Stimulated activated CD4-positive, alpha-beta T cell treated with anti-CD3 and anti-CD28 coated beads, TNF-alpha, amount 100 ng/mL, for 1 hour (primary cell): ENCODE results near the gene KTN1.

Experiments used
- DNase-seq, 3 donors: peaks; one replicate each; pipeline ENCODE4 v3.0.0-alpha.2; 2020; ENCODE audit warnings: low read depth in 3 of 3, low spot score in 1 of 3

Gene KTN1

DNA sequence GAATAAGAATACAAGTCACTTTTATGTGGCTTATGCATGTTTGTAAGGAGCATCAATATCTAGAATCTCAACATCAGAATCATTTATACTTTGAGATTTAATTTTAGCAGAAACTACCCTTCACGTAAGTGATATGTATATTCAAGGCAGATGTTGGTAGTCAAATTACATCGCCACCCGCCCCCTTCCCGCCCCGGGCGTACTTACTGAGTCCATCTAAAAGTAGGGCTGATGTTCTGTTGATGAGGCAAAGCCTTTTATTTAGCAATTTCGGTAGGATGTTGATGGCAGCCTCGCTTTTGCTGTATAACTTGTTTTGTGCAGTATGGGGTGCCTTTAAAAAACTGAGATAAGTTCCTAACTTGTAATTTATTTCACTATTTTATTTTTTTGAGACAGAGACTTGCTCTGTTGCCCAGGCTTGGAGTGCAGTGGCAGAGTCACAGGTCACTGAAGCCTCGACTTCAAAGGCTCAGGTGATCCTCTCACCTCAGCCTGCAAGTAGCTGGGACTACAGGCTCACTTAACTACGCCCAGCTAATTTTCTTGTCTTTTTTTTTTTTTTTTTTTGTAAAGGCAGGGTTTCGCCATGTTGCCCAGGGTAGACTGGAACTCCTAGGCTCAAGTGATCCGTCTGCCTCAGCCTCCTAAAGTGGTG is 30.8 kb downstream of the KTN1 start:
- DNase-seq, result no peak

DNA sequence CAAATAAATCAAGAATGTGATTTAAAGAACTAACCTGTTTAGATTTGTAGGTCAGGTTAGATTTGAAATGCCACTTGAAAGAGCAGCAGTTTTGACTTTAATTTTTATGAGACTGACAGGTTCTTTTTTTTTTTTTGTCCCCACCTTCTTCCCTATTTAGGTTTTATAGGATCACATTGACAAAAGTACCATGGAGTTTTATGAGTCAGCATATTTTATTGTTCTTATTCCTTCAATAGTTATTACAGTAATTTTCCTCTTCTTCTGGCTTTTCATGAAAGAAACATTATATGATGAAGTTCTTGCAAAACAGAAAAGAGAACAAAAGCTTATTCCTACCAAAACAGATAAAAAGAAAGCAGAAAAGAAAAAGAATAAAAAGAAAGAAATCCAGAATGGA is 31.9 kb downstream of the KTN1 start:
- DNase-seq, result no peak

DNA sequence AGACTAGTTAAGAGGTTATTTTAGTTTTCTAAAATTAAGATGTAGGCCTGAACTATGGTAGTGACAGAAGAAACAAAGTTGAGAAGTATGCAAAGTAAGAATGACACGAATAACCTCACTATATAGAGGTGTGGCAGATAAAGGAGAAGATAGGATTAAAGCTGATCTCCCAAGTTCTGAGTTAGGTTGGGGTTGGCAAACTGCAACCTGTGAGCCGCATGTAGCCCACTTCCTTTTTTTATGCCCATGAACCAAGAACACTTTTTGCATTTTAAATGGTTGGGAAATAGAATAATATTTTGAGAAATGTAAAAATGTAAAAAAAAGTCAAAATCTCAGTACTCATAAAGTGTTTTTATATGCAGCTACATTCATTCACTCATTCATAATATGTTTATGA is 34.3 kb downstream of the KTN1 start:
- DNase-seq, result no peak

DNA sequence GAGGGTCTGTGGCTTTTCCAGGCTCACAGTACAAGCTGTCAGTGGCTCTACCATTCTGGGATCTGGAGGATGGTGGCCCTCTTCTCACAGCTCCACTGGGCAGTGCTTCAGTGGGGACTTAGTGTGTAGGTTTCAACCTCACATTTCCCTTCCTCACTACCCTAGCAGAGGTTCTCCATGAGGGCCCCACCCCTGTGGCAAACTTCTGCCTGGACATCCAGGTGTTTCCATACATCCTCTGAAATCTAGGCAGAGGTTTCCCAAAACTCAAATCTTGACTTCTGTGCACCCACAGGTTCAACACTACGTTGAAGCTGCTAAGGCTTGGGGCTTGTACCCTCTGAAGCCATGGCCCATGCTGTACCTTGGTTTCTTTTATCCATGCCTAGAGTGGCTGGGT is 40.3 kb downstream of the KTN1 start:
- no peak for DNase-seq

DNA sequence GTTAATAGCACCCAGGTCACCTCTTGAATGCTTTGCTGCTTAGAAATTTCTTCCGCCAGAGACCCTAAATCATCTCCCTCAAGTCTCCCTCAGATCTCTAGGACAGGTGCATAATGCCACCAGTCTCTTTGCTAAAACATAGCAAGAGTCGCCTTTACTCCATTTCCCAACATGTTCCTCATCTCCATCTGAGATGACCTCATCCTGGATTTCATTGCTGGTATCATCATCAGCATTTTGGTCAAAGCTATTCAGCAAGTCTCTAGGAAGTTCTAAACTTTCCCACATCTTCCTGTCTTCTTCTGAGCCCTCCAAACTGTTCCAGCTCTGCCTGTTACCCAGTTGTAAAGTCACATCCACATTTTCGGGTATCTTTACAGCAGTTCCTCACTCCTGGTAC is 41.0 kb downstream of the KTN1 start:
- no peak for DNase-seq

DNA sequence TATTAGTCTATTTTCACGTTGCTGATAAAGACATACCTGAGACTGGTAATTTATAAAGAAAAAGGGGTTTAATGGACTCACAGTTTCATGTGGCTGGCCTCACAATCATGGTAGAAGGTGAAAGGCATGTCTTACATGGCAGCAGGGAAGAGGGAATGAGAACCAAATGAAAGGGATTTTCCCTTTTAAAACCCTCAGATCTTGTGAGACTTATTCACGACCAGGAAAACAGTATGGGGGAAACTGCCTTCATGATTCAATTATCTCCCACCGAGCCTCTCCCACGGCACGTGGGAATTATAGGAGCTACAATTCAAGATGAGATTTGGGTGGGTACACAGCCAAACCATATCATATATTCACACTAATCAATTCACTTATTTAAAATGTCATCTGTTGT is 41.4 kb downstream of the KTN1 start:
- no peak for DNase-seq

DNA sequence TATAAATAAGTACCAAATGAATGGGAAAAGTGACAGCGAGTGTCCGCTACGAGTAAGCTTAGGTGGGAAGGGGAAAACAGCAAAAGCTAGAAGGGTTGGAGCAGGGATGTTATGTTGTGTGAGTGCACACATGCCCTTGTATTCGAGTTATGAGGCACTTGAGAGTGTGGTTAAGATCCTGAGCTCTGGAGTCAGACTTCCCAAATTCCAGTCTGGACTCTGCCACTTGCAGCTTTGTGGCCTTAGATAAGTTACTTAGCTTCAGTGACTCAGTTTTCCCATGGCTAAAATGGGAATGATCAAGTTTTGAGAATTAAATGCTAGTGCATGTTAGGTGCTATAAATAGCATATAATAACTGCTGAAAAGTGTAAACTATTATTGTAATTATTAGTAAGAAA is 44.9 kb downstream of the KTN1 start:
- no peak for DNase-seq

DNA sequence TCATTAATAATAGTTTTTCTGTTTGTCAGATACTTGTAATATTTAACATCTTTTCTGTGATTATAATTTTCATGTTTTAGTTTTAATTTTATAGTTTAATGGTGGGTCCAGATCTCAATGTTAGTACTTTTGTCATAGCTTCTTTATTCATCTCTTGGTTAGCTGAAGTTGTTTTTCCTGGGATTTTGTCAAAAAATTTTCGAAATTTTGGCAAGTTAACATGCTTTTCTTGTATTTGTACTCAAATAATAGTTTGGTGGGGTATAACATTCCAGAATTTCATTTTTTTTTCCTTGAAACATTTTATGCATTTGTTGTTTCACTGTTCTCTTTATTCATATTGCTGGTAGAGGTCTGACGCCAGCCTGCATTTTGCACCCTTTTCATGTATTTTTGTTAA is 45.5 kb downstream of the KTN1 start:
- no peak for DNase-seq

DNA sequence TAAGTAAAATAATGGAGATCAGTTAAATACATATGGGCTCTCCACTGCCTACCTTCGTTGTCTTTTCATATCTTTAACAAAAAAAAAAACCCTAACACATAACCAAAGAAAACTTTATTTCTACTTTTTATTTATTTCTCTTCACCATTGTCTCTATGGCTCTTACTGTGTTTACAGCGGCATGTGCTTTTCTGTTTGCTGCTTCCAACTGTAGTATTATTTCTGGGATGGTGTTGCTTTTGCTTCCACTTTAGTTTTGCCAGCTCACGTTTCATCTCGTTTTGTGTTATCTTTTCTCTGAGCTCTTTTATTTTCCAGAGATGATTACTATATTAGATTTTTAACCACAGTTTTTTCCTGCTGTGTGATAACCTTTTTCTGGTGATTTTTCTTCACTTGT is 46.1 kb downstream of the KTN1 start:
- DNase-seq, result no peak

DNA sequence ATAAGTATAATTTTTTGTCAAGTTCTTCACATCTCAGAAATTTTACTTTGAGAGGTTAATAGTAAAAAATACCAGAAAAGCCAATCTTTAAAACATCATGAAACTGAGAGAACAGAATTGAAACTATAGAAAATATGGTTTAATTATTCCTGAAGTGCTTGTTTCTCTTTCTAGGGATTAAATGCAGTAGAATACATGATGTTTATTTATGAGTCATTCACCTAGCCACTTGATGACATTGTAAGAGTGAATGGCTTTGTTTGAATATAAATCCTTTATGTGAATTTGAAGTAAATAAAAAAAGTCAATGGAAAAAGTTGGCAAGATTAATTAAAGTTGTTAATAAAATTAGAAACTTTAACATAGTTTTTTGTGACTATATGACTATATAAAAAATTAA is 48.4 kb downstream of the KTN1 start:
- no peak for DNase-seq

DNA sequence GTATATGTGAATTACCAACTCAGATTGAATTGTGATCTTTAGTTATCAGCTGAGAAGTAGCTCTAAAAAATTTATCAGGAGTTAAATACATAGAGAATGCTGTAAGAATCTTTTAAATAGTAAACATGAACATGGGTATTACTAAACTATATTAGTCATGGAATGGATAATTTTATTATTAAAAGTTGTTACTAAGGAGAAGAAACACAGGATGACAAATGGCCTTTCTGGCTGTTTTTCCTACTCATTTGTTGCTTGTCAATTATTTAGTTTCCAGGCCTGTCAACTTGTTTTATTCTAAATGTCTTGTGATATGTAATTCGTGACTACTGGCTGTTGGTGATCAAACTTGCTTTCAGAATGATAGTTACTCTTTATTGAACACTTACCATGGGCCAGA is 58.7 kb downstream of the KTN1 start:
- DNase-seq, result no peak

DNA sequence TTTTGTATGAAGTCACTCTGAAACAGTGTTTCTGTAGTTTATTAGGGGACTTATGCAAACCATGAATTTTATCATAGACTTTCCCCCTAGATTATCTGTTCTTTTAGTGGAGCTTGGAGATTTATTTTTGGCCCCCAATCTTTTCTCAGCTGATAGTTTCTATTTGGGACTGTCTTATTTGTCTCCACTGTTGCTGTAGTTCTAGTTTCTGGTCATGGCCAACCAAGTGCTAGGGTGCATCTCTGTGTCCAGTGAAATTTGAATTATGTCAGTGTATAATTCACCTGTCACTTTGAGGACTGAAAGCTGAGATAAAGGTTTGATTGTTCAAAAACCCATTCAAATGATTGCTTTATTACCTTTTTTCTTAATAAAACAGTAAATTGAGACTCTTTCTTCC is 61.3 kb downstream of the KTN1 start:
- no peak for DNase-seq

DNA sequence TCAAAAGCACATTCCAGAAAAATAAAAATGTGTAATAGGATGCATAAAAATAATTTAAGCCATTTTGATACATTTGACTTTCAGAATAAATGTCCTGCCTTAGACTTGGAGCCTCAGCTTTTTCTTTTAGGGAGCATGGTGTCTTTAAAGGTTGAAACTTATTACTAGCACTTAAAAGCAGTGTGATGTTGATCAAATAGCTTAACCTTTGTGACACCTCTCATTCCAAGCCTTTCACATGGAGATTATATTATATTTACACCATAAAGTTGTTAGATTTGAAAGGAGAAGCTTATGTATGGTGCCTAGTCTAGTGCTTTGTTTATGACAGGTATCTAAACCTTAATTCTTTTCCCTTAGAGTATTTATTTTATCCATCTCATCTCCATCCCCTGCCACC is 61.9 kb downstream of the KTN1 start:
- DNase-seq, result no peak

DNA sequence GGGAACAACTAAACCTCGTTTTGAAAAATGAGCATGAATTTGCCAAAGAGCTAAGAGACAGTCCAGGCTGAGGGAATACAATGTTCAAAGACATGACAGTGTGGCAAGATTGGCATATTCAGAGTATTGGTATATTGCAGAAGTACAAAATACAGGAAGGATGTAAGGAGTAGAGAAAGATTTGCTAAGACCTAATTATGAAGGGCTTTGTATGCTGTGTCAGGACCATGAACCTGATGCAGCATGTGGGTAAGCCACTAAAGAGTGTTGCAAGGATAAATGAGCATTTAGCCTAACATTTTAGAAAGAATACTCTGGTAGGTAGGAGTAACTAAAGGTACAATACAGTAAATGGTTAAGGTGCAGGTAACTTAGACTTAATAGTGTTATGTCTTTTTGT is 65.1 kb downstream of the KTN1 start:
- no peak for DNase-seq

DNA sequence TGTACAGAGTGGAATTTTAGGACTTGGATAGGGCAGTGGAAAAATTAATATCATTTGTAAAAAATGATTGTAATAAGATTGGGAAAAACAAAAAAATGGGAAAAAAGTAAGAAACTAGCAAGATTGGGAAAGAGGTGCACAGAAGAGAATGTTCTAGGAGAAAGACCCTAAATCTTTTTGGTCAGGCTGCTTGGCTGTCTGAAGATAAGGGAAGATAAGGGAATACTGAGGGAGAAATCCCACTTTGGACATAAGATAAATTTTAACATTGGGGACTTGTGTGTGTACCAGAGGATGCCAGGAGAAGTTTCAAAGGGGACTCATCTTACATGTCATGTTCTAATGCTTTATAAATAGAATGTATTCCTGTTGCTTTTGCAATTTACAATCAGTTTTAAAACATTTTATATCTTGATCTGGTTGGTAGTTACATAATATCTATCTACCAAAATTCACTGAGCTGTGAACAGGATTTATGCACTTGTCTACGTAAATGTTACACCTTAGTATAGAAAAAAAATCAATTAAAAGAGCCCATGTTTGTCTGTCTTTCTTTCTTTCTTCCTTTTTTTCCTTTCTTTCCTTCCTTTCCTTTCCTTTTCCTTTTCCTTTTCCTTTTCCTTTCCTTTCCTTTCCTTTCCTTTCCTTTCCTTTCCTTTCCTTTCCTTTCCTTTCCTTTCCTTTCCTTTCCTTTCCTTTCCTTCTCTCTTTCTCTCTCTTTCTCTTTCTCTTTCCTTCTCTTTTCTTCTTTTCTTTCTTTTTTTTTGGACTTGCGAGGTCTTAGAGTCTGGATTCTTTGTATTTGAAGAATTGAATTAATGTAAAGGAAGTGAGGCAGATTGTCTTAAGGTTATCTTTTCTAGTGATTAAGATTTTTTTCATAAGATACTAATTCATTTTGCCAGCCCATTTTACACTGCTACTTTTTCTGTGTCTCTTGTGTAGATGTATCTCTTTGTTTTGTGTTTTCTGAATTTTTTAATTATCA is 66.1 kb downstream of the KTN1 start:
- no peak for DNase-seq

DNA sequence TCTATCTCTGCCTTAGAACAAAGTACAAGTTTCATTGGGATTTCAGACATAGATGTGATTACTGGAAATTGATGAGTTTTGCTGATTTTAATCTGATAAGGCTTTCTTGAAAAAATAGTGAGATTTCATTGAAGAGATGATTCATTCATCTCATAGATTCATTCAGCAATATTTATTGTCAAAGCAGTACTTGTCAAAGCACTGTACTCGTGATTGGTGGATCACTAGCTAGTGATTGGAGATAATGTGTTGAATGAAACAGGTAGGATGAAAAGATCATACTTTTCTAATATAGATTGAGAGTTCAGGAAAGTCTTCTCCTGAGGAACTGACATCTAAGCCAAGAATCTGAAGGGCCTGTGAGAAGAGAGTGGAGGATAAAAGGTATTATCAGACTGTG is 71.0 kb downstream of the KTN1 start:
- no peak for DNase-seq

DNA sequence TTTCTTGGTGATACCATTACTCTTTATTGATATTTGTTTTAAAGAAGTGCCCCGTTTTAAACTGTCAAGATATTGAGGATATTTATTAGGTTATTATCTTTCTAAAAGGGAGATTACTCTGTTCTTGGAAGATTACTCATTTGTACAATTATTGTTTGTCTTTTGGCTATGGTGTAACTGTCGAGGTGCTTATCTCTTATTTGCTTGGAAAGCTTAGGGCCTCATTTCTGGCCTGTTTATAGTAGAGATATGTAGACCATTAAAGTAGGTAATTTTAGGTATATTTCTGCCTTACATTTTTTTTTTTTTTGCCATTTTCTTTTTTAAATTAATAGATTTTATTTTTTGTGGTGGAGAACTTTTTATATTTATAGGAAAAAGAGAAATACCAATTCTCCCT is 74.2 kb downstream of the KTN1 start:
- no peak for DNase-seq

DNA sequence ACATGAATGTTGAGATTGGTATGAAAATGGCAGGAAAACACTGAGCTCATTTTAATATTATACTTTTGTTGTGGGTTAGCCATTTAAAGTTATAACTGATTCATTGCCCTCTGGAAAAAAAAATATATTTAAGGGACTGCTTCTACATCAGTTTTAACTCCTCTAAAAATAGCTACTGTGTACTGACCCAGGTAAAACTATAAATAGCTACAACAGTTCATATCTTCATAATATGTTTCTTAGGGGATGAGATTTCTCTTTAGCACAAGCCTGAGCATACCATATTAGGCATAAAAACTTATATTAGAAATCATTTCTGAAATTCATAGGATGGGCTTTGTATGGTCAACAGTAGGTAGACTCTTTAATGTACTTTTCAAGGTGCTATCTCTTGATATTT is 81.0 kb downstream of the KTN1 start:
- DNase-seq, result no peak

DNA sequence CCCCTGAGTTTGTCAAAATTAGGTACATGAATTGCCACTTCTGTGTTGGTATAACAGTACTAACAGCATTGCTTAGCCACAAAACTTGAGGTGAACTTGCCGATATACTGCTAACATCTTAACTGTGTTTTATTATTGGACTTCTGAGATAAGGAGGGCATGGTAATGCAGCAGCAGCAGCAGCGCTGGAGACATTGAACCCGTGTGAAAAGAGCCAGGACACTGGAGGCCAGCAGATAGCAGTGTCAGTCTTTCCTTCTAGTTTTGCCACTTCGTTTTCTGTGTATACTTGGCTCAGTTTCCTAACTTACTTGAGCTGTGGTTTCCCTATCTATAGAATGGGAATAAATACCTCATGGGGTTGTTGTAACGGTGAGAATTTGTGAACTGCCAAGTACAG is 82.7 kb downstream of the KTN1 start:
- no peak for DNase-seq

DNA sequence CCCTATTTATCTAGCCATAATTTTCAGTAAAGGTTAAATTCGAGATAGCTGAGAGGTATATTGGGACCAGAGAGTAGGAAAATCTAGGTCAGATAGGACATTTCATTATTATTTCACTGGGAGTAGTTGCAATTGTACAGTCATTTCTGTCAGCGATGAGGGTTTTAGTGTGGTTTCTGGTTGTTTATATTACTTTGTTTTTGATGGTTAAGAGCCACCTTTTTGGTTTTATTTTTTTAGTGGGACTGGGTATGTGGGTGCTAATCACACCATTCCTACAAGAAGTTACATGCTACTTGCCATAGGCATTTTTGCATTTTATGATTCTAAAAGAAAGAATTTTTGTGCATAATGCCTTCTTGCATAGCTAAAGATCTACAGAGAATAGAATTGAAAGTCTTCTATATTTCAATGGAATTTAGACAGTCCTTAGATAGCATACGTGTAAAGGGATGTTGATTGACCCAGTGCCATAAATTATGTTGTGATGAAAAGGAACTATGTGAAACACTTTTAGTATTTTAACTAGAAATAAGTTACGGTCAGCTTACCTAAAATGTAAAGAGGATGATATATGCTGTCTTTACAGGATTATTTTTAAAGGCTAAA is 85.2 kb downstream of the KTN1 start:
- no peak for DNase-seq

DNA sequence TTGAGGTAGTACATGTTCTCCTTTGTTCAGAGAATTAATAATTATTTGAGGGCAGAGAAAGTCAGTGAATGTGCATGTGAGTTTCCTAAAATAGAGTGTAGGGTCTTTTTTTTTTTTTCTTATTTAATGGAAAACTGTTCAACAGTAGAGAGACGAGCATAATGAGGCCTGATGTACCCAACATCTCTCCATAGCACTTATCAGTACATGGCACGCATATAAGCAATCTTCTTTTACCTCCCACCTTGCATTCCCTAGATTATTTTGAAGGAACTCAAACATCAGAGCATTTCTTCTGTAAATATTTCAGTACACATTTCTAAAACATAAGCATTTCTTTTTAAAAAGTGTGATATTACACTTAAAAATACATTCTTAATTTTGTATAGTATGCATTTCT is 87.8 kb downstream of the KTN1 start:
- DNase-seq, result no peak

DNA sequence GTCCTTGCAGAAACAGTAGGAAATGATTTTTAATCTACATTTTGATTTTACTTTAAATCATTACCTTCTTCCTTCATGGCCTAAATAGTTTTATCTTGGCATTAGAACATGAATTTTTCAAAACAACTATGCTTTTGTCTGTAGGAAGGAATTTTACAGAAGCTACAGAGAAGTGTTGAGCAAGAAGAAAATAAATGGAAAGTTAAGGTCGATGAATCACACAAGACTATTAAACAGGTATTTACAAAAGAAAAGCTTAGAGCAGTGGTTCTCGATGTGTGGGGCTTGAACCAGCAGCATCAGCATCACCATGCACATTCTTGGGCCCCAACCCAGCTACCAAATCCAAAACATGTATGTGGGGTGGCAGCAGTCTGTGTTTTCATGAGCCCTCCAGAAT is 91.6 kb downstream of the KTN1 start:
- DNase-seq, result no peak
